Progenitor cell of endocrine pancreas (in vitro differentiated cells): ENCODE measurements around the gene CAMK1D. TPM values are rescaled to one million over a fixed set of nuclear protein-coding genes. Genes with fewer than 3 reads are reported as not detected.

Experiments used
- DNase-seq: peaks from one replicate; pipeline ENCODE4 v3.0.0; 2021; ENCODE audit warnings: low spot score; ENCODE audit not compliant: unreplicated experiment
- H3K27ac Mint-ChIP-seq: 2 replicates; pipeline ENCODE4 v1.8.0; 2021; ENCODE audit warnings: mild to moderate bottlenecking, moderate library complexity, mixed read lengths
- H3K27me3 Mint-ChIP-seq: 2 replicates; pipeline ENCODE4 v1.8.0; 2021; ENCODE audit warnings: mixed read lengths
- H3K36me3 Mint-ChIP-seq: 2 replicates; pipeline ENCODE4 v1.8.0; 2022; ENCODE audit warnings: mixed read lengths; ENCODE audit not compliant: insufficient read depth
- H3K4me1 Mint-ChIP-seq: 2 replicates; pipeline ENCODE4 v1.8.0; 2021; ENCODE audit warnings: low read depth, mixed read lengths
- H3K4me3 Mint-ChIP-seq: 2 replicates; pipeline ENCODE4 v1.8.0; 2021; ENCODE audit warnings: low read depth, mild to moderate bottlenecking, moderate library complexity, mixed read lengths
- H3K9me3 Mint-ChIP-seq: 2 replicates; pipeline ENCODE4 v1.8.0; 2021; ENCODE audit warnings: low read depth, mixed read lengths
- CTCF ChIP-seq: fragments of 200-600 bp; sonication (generic); IDR thresholded peaks from one replicate; pipeline ENCODE4 v1.5.0; 2021; ENCODE audit warnings: antibody characterized with exemption, mild to moderate bottlenecking; ENCODE audit not compliant: unreplicated experiment
- total RNA-seq: library from RNA; stranded (reverse); gene quantifications from 2 replicates; pipeline ENCODE4 v1.2.1, GENCODE V29; 2021

CAMK1D gene
- total RNA-seq, 1 donor from 2014 or later = 10.8 TPM

DNA sequence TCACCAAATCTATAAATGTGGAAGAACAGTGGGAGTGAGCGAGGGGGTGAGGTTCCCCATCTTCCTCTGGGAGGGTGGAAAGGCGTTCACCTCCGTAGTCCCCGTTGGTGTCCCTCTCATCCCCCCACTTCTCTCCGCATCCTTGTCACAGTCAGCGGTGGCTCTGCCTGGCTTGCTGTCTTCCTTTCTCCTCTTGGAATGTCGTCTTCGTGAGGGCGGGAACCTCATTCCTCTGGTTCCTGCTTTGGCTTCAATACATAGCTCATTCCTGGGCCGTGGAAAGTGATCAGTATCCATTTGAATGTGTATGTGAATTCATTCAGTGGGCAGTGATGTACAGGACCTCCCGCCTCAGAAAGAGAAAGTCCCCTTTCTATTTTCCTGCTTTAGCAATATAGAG, 289.4 kb downstream of the CAMK1D start:
- no peaks in the 10 kb centered on the region for H3K9me3 Mint-ChIP-seq
- peaks cover 10% of the 10 kb centered on the region for H3K27me3 Mint-ChIP-seq
- no peak for TF ChIP-seq CTCF
- H3K36me3 Mint-ChIP-seq = no peaks in the 10 kb centered on the region
- DNase-seq = no peak
- peaks cover 11% of the 10 kb centered on the region for H3K4me1 Mint-ChIP-seq
- no peak overlapping the region for H3K4me3 Mint-ChIP-seq
- no peak overlapping the region for H3K27ac Mint-ChIP-seq

DNA sequence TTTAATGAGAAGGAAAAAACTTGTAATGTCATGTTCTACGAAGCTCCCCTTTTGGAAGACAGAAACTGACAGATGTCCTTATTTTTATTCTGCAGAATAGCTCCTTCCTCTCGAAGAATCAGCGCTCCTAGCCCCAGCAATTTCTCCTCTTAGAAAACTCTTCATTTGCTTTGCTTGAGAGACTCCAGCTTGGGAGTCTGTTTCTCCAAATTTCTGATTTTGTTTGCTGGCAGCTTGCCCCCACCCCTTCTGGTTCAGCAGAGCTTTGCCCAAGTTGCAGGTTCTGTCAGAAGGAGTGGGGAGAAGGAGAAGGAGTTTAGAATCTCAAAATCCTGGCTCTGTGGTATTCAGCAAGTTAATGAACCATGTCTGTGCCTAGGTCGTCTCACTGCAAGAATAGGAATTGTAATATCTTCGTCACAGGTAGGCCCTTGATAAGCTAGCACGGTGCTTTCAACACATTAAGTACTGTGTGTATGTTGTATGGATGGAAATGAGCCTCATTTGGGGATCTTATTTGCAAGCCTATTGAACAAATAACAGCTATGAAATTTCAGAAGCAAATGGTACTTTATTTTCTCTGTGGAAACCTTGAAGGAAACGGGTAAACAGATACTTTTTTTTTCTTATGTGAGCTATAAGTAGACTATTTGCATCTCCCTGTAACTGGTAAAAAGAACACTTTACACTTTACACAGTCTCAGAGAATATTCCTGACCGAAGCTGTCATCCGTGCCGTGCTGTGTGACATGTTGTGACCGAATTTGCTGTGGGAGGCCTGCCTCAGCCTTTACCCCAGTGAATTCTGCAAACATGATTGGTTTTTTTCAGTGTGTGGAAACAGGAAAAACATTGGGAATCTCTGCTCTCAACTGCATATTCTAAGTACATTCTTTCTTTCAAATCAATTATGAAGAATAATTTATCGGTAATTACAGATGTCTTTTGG, 290.9 kb downstream of the CAMK1D start:
- no peaks in the 10 kb centered on the region for H3K9me3 Mint-ChIP-seq
- no peak overlapping the region for H3K27ac Mint-ChIP-seq
- H3K4me1 Mint-ChIP-seq = peaks cover 11% of the 10 kb centered on the region
- H3K27me3 Mint-ChIP-seq = peaks cover 7% of the 10 kb centered on the region
- H3K36me3 Mint-ChIP-seq = no peaks in the 10 kb centered on the region
- no peak for TF ChIP-seq CTCF
- no peak overlapping the region for H3K4me3 Mint-ChIP-seq
- DNase-seq = no peak

DNA sequence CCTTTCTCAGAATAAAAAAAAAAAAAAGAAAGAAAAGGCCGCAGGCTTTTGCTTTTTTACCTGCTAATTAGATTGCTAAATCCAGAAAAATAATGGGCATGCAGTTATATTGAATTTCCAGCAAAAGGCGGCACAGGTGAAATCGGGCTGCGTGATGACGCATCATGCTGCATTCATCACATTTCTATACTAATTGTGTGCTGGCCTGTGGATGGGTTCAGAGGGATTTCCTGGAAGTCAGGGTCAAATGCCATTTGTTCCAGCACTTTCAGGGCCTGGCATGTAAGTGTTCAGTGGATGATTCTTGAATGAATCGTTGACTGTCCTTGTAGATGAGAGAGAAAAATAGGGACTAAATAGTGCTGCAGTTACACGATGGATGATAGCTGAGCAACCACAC, 292.7 kb downstream of the CAMK1D start:
- Mint-ChIP-seq H3K27me3 (peaks cover 7% of the 10 kb centered on the region), H3K4me1 (peaks cover 11% of the 10 kb centered on the region), H3K36me3 (no peaks in the 10 kb centered on the region), H3K9me3 (no peaks in the 10 kb centered on the region), H3K27ac (no peak overlapping the region), H3K4me3 (no peak overlapping the region)
- DNase-seq = no peak
- no peak for TF ChIP-seq CTCF

DNA sequence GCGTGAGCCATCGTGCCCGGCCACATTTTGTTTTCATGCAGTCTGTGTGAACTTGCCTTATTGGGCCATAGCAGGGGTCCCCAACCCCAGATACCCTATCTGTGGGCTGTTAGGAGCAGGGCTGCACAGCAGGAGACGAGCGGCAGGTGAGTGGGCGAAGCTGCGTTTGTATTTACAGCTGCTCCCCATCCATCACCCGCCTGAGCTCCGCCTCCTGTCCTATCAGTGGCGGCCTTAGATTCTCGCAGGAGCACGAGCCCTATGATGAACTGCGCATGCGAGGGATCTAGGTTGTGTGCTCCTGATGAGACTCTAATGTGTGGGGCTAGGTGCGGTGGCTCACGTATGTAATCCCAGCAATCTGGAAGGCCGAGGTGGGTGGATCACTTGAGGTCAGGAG, 293.9 kb downstream of the CAMK1D start:
- H3K27me3 Mint-ChIP-seq = peaks cover 7% of the 10 kb centered on the region
- H3K36me3 Mint-ChIP-seq = no peaks in the 10 kb centered on the region
- no peak for TF ChIP-seq CTCF
- DNase-seq = no peak
- H3K4me3 Mint-ChIP-seq = no peak overlapping the region
- no peaks in the 10 kb centered on the region for H3K9me3 Mint-ChIP-seq
- peaks cover 7% of the 10 kb centered on the region for H3K4me1 Mint-ChIP-seq
- H3K27ac Mint-ChIP-seq = no peak overlapping the region

GRCh38 chr10:12644380-12645144, 295.2 kb downstream of the CAMK1D start:
- Mint-ChIP-seq H3K36me3 (no peaks in the 10 kb centered on the region), H3K27ac (no peak overlapping the region), H3K27me3 (peaks cover 7% of the 10 kb centered on the region), H3K4me1 (peaks cover 8% of the 10 kb centered on the region), H3K9me3 (no peaks in the 10 kb centered on the region), H3K4me3 (no peak overlapping the region)
- no peak for TF ChIP-seq CTCF
- DNase-seq = no peak
